ENCODE data around the gene SLC16A3.

- TF ChIP-seq GATA2 (IDR thresholded peaks at IDR 0.05; ENCODE audit: low read depth, low read length): no peak
- TF ChIP-seq GATA3 (IDR thresholded peaks at IDR 0.05; ENCODE audit: low read depth, low read length): no peak
These were observed 40.6 kb upstream of the SLC16A3 start for GRCh38 chr17:82188001-82188961.

Measured in SH-SY5Y (cell line).